ENCODE results near the gene HOXC12.

HOXC12 gene

GRCh38 chr12:53941187-53941586, 13.5 kb upstream of the HOXC12 start:
- DNase-seq: no peak

GRCh38 chr12:53941750-53942149, 13.0 kb upstream of the HOXC12 start:
- DNase-seq: no peak

- no peak for DNase-seq
Measured at GRCh38 chr12:53942467-53942997, 12.2 kb upstream of the HOXC12 start.

GRCh38 chr12:53944209-53944608, 10.5 kb upstream of the HOXC12 start:
- DNase-seq: no peak

- no peak for DNase-seq
Measured at GRCh38 chr12:53944907-53945847, 9.5 kb upstream of the HOXC12 start.

- DNase-seq: no peak
Measured at GRCh38 chr12:53947743-53948142, 7.0 kb upstream of the HOXC12 start.

GRCh38 chr12:53948650-53949593, 5.8 kb upstream of the HOXC12 start:
- DNase-seq: no peak

GRCh38 chr12:53949631-53950436, 4.9 kb upstream of the HOXC12 start:
- DNase-seq: no peak

- no peak for DNase-seq
Measured at GRCh38 chr12:53950437-53950773, 4.3 kb upstream of the HOXC12 start.

- no peak for DNase-seq
Measured at GRCh38 chr12:53950789-53951576, 3.7 kb upstream of the HOXC12 start.

- no peak for DNase-seq
Measured at GRCh38 chr12:53951577-53952334, 2.9 kb upstream of the HOXC12 start.

- no peak for DNase-seq
Measured at GRCh38 chr12:53952335-53952694, 2.4 kb upstream of the HOXC12 start.

- no peak for DNase-seq
Measured at GRCh38 chr12:53952871-53953734, 1.6 kb upstream of the HOXC12 start.

- DNase-seq: no peak
Measured at GRCh38 chr12:53953831-53954693, 641 bp upstream of the HOXC12 start.

GRCh38 chr12:53955036-53955775, 503 bp downstream of the HOXC12 start:
- no peak for DNase-seq

GRCh38 chr12:53955776-53956250, 1.1 kb downstream of the HOXC12 start:
- no peak for DNase-seq

- no peak for DNase-seq
Measured at GRCh38 chr12:53956251-53956887, 1.7 kb downstream of the HOXC12 start.

Measured in activated naive CD4-positive, alpha-beta T cell (primary cell).